GM10248 (cell line): ENCODE measurements around the gene ATP6V1D.

Source experiments
- CTCF ChIA-PET: fragments of 300-600 bp; sonication (Branson Sonifier 250); formaldehyde crosslinking; extraction: SDS; loops from one replicate; lab custom pipeline; 2021; ENCODE audit warnings: antibody characterized with exemption; lab: Yijun Ruan, JAX
- POLR2A ChIA-PET: fragments of 350-650 bp; sonication (Branson Sonifier 250); formaldehyde crosslinking; extraction: SDS; loops from one replicate; lab custom pipeline; 2020; ENCODE audit warnings: antibody characterized with exemption; lab: Yijun Ruan, JAX
- DNase-seq: peaks from one replicate; pipeline ENCODE4 v3.0.0; 2012; ENCODE audit errors: extremely low spot score
- TF ChIP-seq, protein P1 (sequence below): IDR thresholded peaks from 2 replicates; pipeline ENCODE4 v1.5.1; 2012; ENCODE audit warnings: mild to moderate bottlenecking, low read depth; ENCODE audit errors: extremely low read depth, missing control alignments, control extremely low read depth

The ATP6V1D gene

DNA sequence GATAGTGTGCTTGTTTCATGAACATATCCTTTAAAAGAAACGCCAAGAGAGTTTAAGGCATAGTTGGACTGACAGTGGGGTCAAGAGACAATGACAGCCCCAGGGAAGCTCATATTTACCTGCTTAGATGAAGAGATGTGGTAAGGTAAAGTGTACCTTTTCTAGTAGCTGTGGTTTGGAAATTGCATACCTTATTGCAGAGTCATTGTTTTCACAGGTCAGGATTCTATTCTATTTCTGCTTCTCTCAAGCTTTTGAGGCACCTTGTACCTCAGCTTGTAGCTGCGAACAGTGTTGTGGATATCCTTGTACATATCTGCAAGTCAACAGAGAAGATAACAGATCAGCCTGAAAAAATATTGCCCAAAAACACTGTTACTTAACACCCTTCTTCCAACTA, 47.7 kb downstream of the ATP6V1D start:
- ChIA-PET CTCF (interaction anchor here (1.4 kb wide), 1 partner anchor 48 kb away, joined by 4 read pairs; the partner anchor contains the start of genes ATP6V1D and EIF2S1), POLR2A (no interaction called here)
- no peak for DNase-seq
- TF ChIP-seq, protein P1, sequence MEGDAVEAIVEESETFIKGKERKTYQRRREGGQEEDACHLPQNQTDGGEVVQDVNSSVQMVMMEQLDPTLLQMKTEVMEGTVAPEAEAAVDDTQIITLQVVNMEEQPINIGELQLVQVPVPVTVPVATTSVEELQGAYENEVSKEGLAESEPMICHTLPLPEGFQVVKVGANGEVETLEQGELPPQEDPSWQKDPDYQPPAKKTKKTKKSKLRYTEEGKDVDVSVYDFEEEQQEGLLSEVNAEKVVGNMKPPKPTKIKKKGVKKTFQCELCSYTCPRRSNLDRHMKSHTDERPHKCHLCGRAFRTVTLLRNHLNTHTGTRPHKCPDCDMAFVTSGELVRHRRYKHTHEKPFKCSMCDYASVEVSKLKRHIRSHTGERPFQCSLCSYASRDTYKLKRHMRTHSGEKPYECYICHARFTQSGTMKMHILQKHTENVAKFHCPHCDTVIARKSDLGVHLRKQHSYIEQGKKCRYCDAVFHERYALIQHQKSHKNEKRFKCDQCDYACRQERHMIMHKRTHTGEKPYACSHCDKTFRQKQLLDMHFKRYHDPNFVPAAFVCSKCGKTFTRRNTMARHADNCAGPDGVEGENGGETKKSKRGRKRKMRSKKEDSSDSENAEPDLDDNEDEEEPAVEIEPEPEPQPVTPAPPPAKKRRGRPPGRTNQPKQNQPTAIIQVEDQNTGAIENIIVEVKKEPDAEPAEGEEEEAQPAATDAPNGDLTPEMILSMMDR: no peak
